Stimulated activated CD4-positive, alpha-beta T cell treated with anti-CD3 and anti-CD28 coated beads, TNF-alpha, amount 100 ng/mL, for 48 hours (primary cell): ENCODE results near the gene MRNIP.
"Not testable (repeated sequence)": the region's sequence is repeated elsewhere in the genome, so short reads cannot be mapped to it uniquely, and the experiment has no call there.

ENCODE experiments used
- DNase-seq, 3 donors: peaks; one replicate each; pipeline ENCODE4 v3.0.0-alpha.2; 2020; ENCODE audit warnings: low read depth in 3 of 3

The MRNIP gene

GRCh38 chr5:179792612-179793467 is 65.8 kb downstream of the MRNIP start:
- DNase-seq: no peak

GRCh38 chr5:179791881-179792611 is 66.6 kb downstream of the MRNIP start:
- no peak for DNase-seq

GRCh38 chr5:179789278-179789677 is 69.3 kb downstream of the MRNIP start:
- DNase-seq: not testable (repeated sequence)

GRCh38 chr5:179788193-179788854 is 70.3 kb downstream of the MRNIP start:
- no peak for DNase-seq
